Fibroblast of gingiva (primary cell): ENCODE results near the gene HOTAIR.

ENCODE experiments used
- DNase-seq: peaks from one replicate; pipeline ENCODE4 v3.0.0-alpha.2; 2011; ENCODE audit warnings: low read depth

Gene HOTAIR

GRCh38 chr12:53960187-53961024, 14.3 kb downstream of the HOTAIR start:
- DNase-seq = no peak

- DNase-seq = no peak
Measured at GRCh38 chr12:53959314-53959713, 15.4 kb downstream of the HOTAIR start.

DNA sequence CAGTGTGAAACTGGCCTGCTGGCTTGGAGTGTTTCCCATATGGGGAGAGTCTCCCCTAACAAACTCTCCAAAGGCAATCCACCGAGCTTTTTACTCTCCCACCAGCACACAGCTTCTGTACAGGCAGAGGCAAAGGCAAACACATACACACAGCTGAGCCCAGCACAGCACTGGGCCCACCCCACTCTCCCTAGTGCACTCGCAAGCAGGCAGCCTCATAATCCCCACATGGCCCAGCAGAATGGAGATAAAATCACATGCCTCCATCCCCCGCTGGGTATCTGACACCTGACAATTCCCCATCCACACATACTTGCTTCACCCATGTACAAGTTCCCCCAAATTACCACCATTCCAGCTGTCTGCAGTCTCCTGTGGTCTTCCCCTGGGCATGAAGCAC, 16.6 kb downstream of the HOTAIR start:
- no peak for DNase-seq

DNA sequence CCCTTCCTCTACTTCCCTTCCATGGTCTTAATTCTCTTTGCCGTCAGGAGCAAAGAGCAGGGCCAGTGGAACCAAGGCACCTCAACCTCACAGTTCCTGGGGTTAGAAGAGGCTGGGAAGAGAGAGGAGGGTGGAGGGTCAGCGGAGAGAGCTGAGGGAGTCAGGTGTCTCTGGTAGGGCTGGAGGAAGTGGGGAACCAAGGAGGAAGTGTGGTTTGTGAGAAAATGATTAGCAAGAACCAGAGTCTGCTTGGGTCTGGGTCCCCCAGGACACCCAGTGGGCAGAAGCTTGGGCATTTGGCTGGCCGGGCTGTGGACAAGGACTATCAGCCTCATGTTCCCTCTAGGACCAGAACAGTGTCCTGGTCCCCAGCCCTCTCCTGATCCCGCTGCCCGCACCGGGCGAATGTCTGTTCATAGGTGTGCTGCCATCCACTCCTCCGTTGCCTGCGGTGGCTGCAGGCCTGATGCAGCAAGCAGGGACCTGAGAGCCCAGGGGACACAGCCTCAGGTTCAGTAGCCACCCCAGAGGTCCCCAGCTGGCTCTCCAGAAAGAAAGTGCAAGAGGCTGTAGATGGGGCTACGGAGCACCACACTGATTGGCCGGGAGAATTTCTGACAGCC, 17.7 kb downstream of the HOTAIR start:
- no peak for DNase-seq

DNA sequence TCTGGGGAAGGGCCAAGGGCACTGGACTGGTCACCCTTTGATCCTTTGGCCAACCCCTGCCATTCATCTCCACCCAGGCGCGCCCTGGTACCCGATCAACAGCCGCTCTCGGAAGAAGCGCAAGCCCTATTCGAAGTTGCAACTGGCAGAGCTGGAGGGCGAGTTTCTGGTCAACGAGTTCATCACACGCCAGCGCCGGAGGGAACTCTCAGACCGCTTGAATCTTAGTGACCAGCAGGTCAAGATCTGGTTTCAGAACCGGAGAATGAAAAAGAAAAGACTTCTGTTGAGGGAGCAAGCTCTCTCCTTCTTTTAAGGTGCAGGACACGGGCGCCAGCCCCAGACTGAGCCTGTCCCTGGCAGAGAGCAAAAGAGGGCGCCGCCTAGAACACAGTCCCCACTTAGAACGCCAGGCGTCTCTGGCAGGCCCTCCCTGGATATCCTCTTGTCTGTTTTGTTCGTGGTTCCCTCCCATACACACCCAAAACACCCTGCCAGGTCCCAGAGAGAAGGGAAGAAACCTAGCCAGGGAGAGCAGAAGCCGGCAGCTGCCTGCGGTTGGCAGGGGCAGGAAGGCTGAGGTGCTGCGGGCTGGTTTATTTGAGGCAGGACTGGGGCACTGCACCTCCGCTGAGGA, 18.4 kb downstream of the HOTAIR start:
- no peak for DNase-seq

- no peak for DNase-seq
Measured at GRCh38 chr12:53955776-53956250, 18.9 kb downstream of the HOTAIR start.

GRCh38 chr12:53955036-53955775, 19.5 kb downstream of the HOTAIR start:
- DNase-seq = no peak

DNA sequence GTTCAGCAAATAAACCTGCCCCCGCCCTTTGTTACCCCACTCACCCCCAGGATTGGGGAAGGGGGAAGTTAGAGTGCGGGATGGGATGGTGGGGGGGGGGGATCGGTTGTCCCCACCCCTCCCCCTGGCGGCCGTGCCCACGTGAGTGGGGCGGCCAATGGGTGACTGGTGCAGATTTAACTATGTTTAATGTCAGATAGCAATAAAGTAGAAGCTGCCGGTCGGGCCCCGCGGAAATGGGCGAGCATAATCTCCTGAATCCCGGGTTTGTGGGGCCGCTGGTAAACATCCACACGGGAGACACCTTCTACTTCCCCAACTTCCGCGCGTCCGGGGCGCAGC, 20.1 kb downstream of the HOTAIR start, which contains the start of gene HOXC12:
TSS of gene HOXC12 (plus strand) at position 210 of the 342 bp plus-strand sequence. CDS start at position 237, 27 bp downstream.
- DNase-seq = no peak

GRCh38 chr12:53953831-53954693, 20.7 kb downstream of the HOTAIR start:
- no peak for DNase-seq

DNA sequence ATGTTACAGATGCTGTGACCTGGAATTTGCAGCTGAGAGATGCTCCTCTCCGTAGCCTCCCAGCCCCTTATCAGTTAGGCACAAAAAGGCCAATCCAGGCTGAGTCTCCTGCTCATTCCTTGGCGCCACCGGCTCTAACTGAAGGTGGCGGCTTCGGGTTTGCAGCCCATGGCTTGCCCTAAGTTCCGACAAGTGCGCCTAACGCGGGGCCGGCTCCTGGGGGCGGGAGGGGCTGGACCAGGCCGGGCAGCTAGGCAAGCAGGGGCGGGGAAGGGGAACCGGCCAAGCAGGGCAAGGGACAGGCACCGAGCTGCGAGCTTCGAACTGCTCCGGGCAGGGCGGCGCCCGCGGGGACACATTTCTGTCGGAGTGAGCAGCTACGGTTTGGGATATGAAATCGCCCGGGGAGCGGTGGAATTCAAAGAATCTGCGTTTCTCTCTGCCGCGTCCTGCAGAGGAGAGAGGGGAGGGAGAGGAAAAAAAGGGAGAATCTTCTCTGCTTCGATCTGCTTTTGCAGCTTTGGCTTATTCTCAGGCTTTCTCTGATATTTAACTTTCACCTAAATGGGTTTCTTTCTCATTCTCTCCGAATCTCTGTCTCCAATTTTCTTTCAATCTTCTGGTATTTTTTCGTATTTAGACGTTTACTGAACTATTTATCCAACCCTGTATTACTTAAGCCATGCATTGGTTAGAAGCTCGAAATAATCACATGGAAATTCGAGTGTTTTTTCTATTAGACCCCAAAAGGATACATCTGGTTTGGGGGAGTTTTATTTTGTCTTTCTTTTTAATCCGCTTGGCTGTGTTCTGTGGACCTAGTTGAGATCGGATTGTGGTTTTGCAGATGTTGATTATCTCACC, 21.7 kb downstream of the HOTAIR start:
- no peak for DNase-seq

- DNase-seq = no peak
Measured at GRCh38 chr12:53952335-53952694, 22.4 kb downstream of the HOTAIR start.

- no peak for DNase-seq
Measured at GRCh38 chr12:53951577-53952334, 23.0 kb downstream of the HOTAIR start.

DNA sequence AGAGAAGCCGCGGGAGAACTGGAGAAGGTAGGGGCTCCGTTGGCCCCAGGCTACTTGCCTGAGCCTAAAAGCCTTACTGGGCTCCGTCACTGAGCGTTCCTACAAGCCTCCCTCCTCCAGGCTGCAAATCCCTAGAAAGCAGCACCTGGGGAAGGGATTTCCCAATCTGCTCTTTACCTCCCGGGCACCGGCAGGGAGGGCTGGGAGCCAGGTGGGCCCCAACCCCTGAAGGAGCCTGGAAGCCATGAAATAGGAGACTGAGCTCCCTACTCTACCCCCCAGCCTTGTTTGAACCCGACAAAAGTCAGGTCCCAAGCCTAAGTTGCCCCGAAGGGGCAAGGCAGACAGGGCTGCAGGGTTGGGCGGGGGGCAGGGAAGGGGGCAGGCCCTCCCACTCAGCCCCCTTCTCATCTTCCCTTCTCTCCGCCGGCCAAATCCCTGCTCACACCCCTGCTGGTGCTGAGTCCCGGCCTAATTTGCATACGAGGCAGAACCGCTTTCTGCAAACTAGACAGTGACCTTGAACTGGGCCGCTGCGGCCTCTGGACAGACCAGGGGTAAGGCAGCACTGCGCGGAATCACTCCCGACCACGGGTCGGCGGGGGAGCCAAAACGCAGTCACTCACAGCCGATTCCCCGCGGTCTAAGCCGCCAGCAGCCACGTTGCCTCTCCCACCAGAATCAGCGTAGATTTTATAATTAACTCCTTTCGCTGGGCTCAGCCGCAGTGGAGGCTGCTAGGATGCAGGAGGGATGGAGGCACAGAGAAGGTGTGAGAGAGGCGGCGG, 23.8 kb downstream of the HOTAIR start:
- DNase-seq = no peak

- DNase-seq = no peak
Measured at GRCh38 chr12:53950437-53950773, 24.3 kb downstream of the HOTAIR start.

- DNase-seq = no peak
Measured at GRCh38 chr12:53949631-53950436, 24.9 kb downstream of the HOTAIR start.

- DNase-seq = no peak
Measured at GRCh38 chr12:53948650-53949593, 25.8 kb downstream of the HOTAIR start.

DNA sequence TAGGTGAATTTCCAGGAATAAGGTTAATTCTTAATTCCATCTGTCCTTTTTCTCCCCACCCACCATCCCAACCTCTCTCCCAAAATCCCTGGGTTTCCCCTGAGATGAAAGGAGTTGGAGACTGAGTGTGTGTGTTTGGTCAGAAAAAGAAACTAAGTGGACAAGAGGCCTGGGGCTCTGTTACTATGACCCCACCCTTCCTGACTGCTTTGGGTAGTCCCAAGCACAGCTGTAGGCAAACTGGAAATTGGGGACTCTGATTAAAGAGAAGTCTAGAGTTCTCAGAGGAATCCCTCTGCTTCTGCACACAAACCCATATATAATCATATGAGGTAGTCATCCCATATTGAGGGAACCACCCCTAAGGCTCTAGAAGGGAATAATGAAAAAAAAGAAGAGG, 27.0 kb downstream of the HOTAIR start:
- no peak for DNase-seq
